K562 (cell line): ENCODE measurements around the gene SREBF1. TPM values are rescaled to one million over a fixed set of nuclear protein-coding genes. Genes with fewer than 3 reads are reported as not detected.

Source experiments
- BDP1 ChIP-seq: IDR thresholded peaks from 3 replicates; pipeline ENCODE4 v1.6.1; 2011; ENCODE audit not compliant: insufficient read length, insufficient read depth
- CC2D1A ChIP-seq: fragments of 450-650 bp; IDR thresholded peaks from 2 replicates; pipeline ENCODE4 v1.6.1; 2017; ENCODE audit warnings: mild to moderate bottlenecking
- EHMT2 ChIP-seq: fragments of 450-650 bp; IDR thresholded peaks from 2 replicates; pipeline ENCODE4 v1.6.1; 2018; ENCODE audit warnings: antibody characterized with exemption
- ESRRB ChIP-seq: fragments of 250-450 bp; sonication (Bioruptor Pico); IDR thresholded peaks from 2 replicates; pipeline ENCODE4 v1.5.0; 2020; ENCODE audit warnings: mild to moderate bottlenecking, moderate library complexity, borderline replicate concordance
- NR2F6 ChIP-seq: fragments of 450-650 bp; formaldehyde crosslinking; IDR thresholded peaks from 2 replicates; pipeline ENCODE4 v1.4.0; 2020; ENCODE audit warnings: mild to moderate bottlenecking
- PCBP2 ChIP-seq: fragments of 200-400 bp; formaldehyde crosslinking; IDR thresholded peaks from 2 replicates; pipeline ENCODE4 v1.6.1; 2018; ENCODE audit warnings: low read length, low read depth, mild to moderate bottlenecking, moderate library complexity; ENCODE audit not compliant: poor library complexity, severe bottlenecking
- RBM22 ChIP-seq: fragments of 200-400 bp; formaldehyde crosslinking; IDR thresholded peaks from 2 replicates; pipeline ENCODE4 v1.6.1; 2018; ENCODE audit warnings: low read length, low read depth; ENCODE audit not compliant: poor library complexity, severe bottlenecking
- SAP30 ChIP-seq: fragments of 200-600 bp; sonication (generic); IDR thresholded peaks from 2 replicates; pipeline ENCODE4 v1.6.1; 2012; ENCODE audit warnings: borderline replicate concordance, low read depth, mild to moderate bottlenecking, moderate library complexity, low read length, control low read depth, inconsistent platforms; ENCODE audit not compliant: insufficient read depth, poor library complexity, severe bottlenecking
- SMARCE1 ChIP-seq: fragments of 450-650 bp; IDR thresholded peaks from 2 replicates; pipeline ENCODE4 v1.7.1; 2016; ENCODE audit warnings: mild to moderate bottlenecking
- SRF ChIP-seq, 2 experiments: fragments of 250-450, 450-650 bp in 1 of 2; sonication (Bioruptor Pico) in 1 of 2; sonication (generic) in 1 of 2; formaldehyde crosslinking; IDR thresholded peaks; 2 replicates each; pipeline versions ENCODE4 v1.5.0 to v1.5.1; 2020 to 2022; ENCODE audit warnings: mild to moderate bottlenecking in 1 of 2, missing genetic modification reagents in 1 of 2
- TARDBP ChIP-seq: fragments of 450-650 bp; IDR thresholded peaks from 2 replicates; pipeline ENCODE4 v1.6.1; 2016
- USF1 ChIP-seq: sonication (generic); formaldehyde crosslinking; IDR thresholded peaks from 2 replicates; pipeline ENCODE4 v1.9.0; 2022; ENCODE audit warnings: mild to moderate bottlenecking, missing genetic modification reagents
- ZBTB40 ChIP-seq, 2 experiments: fragments of 450-650 bp in 1 of 2; sonication (generic) in 1 of 2; formaldehyde crosslinking in 1 of 2; IDR thresholded peaks; 2 replicates each; pipeline versions ENCODE4 v1.7.1 to v1.9.0; 2016 to 2022; ENCODE audit warnings: inconsistent platforms in 1 of 2, mild to moderate bottlenecking in 1 of 2, missing genetic modification reagents in 1 of 2
- ZNF197 ChIP-seq: fragments of 200-800 bp; sonication (Bioruptor generic); IDR thresholded peaks from 2 replicates; pipeline ENCODE4 v1.6.1; 2016; ENCODE audit warnings: low read depth, missing genetic modification characterization, missing compliant biosample characterization
- ZNF780A ChIP-seq: fragments of 250-450 bp; sonication (Bioruptor Pico); IDR thresholded peaks from 2 replicates; pipeline ENCODE4 v1.5.0; 2021; ENCODE audit warnings: mild to moderate bottlenecking
- polyA plus RNA-seq, 8 experiments: library from polyadenylated mRNA; depleted of rRNA in 4 of 8; stranded (reverse) in 5 of 8; unstranded in 3 of 8; fragments of >200 nt; fragmentation: Nextera tagmentation in 2 of 8; fragmentation: Illumina TruSeq in 1 of 8; extraction: Ambion mirVana in 2 of 8; extraction: Trizol in 1 of 8; gene quantifications; 2 replicates each; pipeline versions ENCODE4 v1.2.1 to v1.2.3, GENCODE V29; 2011 to 2014; ENCODE audit warnings: inconsistent platforms in 1 of 8, missing spikeins in 1 of 8
- total RNA-seq, 7 experiments: library from RNA; depleted of rRNA in 6 of 7; stranded (reverse); fragments of >200 nt in 6 of 7; fragmentation: Illumina TruSeq in 2 of 7; extraction: Trizol in 2 of 7; gene quantifications; 2 replicates each; pipeline versions ENCODE4 v1.2.1 to v1.2.3, GENCODE V29; 2011 to 2021; ENCODE audit warnings: low replicate concordance in 1 of 7

SREBF1 gene
- total and polyA plus RNA-seq, 9 of the 15 experiments (the other 6 are each of a cell fraction or from before 2014, with no cell fraction given), result 1.6 to 169 (median 69.4) TPM

GRCh38 chr17:17812211-17813054 lies 24.4 kb downstream of the SREBF1 start (continued):
- TF ChIP-seq ZBTB40 (IDR thresholded peaks at IDR 0.05), result no peak
- TF ChIP-seq ZBTB40 (CRISPR knock-in tag; IDR thresholded peaks at IDR 0.05), result no peak
- no peak for TF ChIP-seq EHMT2
- TF ChIP-seq ESRRB (CRISPR knock-in tag), result no peak
- no peak for TF ChIP-seq ZNF197 (CRISPR knock-in tag)
- TF ChIP-seq CC2D1A, result peak; percentile 57; the same call in 1 of the 2 replicates
- TF ChIP-seq NR2F6 (CRISPR knock-in tag), result no peak
- no peak for TF ChIP-seq SRF (CRISPR knock-in tag; IDR thresholded peaks at IDR 0.05)
- TF ChIP-seq ZNF780A, result no peak
- no peak for TF ChIP-seq BDP1
- TF ChIP-seq SAP30, result no peak
- TF ChIP-seq RBM22, result peak; percentile 95
- no peak for TF ChIP-seq PCBP2
- no peak for TF ChIP-seq TARDBP
- TF ChIP-seq SMARCE1, result no peak
- TF ChIP-seq USF1, result no peak
